ENCODE results near the gene PPP6R2. TPM values are rescaled to one million over a fixed set of nuclear protein-coding genes. Genes with fewer than 3 reads are reported as not detected.

The PPP6R2 gene
- total and polyA plus RNA-seq, 2 donors (not counting 3 experiments of a cell fraction or from before 2014, with no cell fraction given) = 38.6 to 54.6 TPM

- H3K9me3 ChIP-seq (replicated peaks; ENCODE audit: control insufficient read depth, insufficient read depth, low read length) = no peaks in the 10 kb centered on the region
- no peak overlapping the region for H3K4me2 ChIP-seq (ENCODE audit: insufficient read depth, low read length)
- BruUV-seq (replicated peaks) = no TSS peak
- TF ChIP-seq MAX (IDR thresholded peaks at IDR 0.05; ENCODE audit: insufficient read depth, insufficient read length) (no peak), MYC (IDR thresholded peaks at IDR 0.05; ENCODE audit: low read depth, low read length) (no peak), FOS (IDR thresholded peaks at IDR 0.05; ENCODE audit: borderline replicate concordance, insufficient read depth, low read length) (no peak), JUN (IDR thresholded peaks at IDR 0.05; ENCODE audit: borderline replicate concordance, insufficient read depth, insufficient read length, low read depth) (no peak), EZH2 (IDR thresholded peaks at IDR 0.05; ENCODE audit: borderline replicate concordance, low read depth, low read length, severe bottlenecking) (no peak), GATA2 (IDR thresholded peaks at IDR 0.05; ENCODE audit: insufficient read depth, insufficient read length, low read depth, low read length) (no peak), POLR2A (IDR thresholded peaks at IDR 0.05; ENCODE audit: low read depth, low read length) (no peak), POLR2AphosphoS5 (IDR thresholded peaks at IDR 0.05; ENCODE audit: insufficient read depth, low read depth, low read length) (no peak), CTCF (IDR thresholded peaks at IDR 0.05; ENCODE audit: extremely low read depth in 1 of 2, insufficient read depth in 1 of 2, low read depth in 1 of 2, low read length in 2 of 2) (no peak)
- H3K4me1 ChIP-seq (ENCODE audit: control insufficient read depth, extremely low read depth, insufficient read depth, low read length) = no peaks in the 10 kb centered on the region
- no peaks in the 10 kb centered on the region for H3K27me3 ChIP-seq (ENCODE audit: control insufficient read depth in 2 of 2, insufficient read depth in 2 of 2, low read length in 2 of 2)
- H3K27ac ChIP-seq (ENCODE audit: insufficient read depth, low read depth, low read length) = no peak overlapping the region
- POLR2A ChIA-PET = no interaction called here
- H3K79me2 ChIP-seq (ENCODE audit: control insufficient read depth, insufficient read depth, low read length) = no peaks in the 10 kb centered on the region
- H3K36me3 ChIP-seq (ENCODE audit: control insufficient read depth in 2 of 2, extremely low read depth in 1 of 2, insufficient read depth in 2 of 2, low read length in 2 of 2) = peaks cover 16 to 53% of the 10 kb centered on the region in 2 experiments
- no peaks in the 10 kb centered on the region for H3K9me1 ChIP-seq (replicated peaks; ENCODE audit: control insufficient read depth, extremely low read depth, insufficient read depth, low read length)
- CTCF ChIA-PET = no interaction called here
- DNase-seq (ENCODE audit: low read depth, low spot score) (no peak), FAIRE-seq (no peak)
- no peak overlapping the region for H3K4me3 ChIP-seq (replicated peaks in 1 of 3; ENCODE audit: insufficient read depth in 1 of 3, low read depth in 1 of 3, low read length in 3 of 3)
- no peak overlapping the region for H2AFZ ChIP-seq (ENCODE audit: low read depth, low read length)
- dilution Hi-C loops (cut with MboI; ENCODE audit: extremely low pct_ligation_motif_present, low sequenced_read_pairs) = no loop called here
- H3K9ac ChIP-seq (replicated peaks; ENCODE audit: extremely low read depth, insufficient read depth, low read length) = no peak overlapping the region
- intact Hi-C loops (cut with micrococcal nuclease) = no loop called here
- H4K20me1 ChIP-seq (replicated peaks; ENCODE audit: control insufficient read depth, extremely low read depth, insufficient read depth, low read length) = no peaks in the 10 kb centered on the region
Measured at GRCh38 chr22:50422046-50422445, 78.9 kb downstream of the PPP6R2 start.
